NCI-H2196 (cell line): ENCODE results near the gene ITGA4.
A peak's percentile ranks its signal among the peaks of the same experiment; 100 is the strongest.

Experiments
- DNase-seq: peaks from one replicate; lab custom pipeline; 2025; ENCODE audit not compliant: unreplicated experiment; lab: John Stamatoyannopoulos, UW

ITGA4 gene

GRCh38 chr2:181570833-181571661, 113.9 kb downstream of the ITGA4 start:
- DNase-seq = no peak

GRCh38 chr2:181573140-181573736, 116.1 kb downstream of the ITGA4 start:
- no peak for DNase-seq

GRCh38 chr2:181574321-181574720, 117.1 kb downstream of the ITGA4 start:
- peak; percentile 21 for DNase-seq

- no peak for DNase-seq
Measured at GRCh38 chr2:181575024-181575649, 118.0 kb downstream of the ITGA4 start.

- no peak for DNase-seq
Measured at GRCh38 chr2:181575650-181576025, 118.5 kb downstream of the ITGA4 start.

GRCh38 chr2:181576431-181576830, 119.2 kb downstream of the ITGA4 start:
- no peak for DNase-seq

- DNase-seq = no peak
Measured at GRCh38 chr2:181578829-181579228, 121.6 kb downstream of the ITGA4 start.

- DNase-seq = no peak
Measured at GRCh38 chr2:181581534-181581933, 124.3 kb downstream of the ITGA4 start.

- no peak for DNase-seq
Measured at GRCh38 chr2:181585732-181586131, 128.5 kb downstream of the ITGA4 start.
